Panc1 (cell line): Measurements from ENCODE around the gene OSBP2. TPM values are rescaled to one million over a fixed set of nuclear protein-coding genes. Genes with fewer than 3 reads are reported as not detected.

Experiments used
- ATAC-seq: fragments of 200-7000 bp; cut with Tn5 transposase; 2 replicates; pipeline ENCODE4 v1.9.1; 2020; ENCODE audit warnings: mild to moderate bottlenecking, moderate library complexity
- BruUV-seq: library from RNA; stranded (reverse); fragments of 400-500 nt; replicated peaks from 2 replicates; lab custom pipeline; 2021; lab: Mats Ljungman, UMichigan
- CTCF ChIA-PET: fragments of 300-600 bp; sonication (Branson Sonifier 250); formaldehyde crosslinking; loops from one replicate; lab custom pipeline; 2022; ENCODE audit warnings: antibody characterized with exemption; lab: Charles Lee
- POLR2A ChIA-PET: fragments of 300-600 bp; sonication (Branson Sonifier 250); formaldehyde crosslinking; loops from one replicate; lab custom pipeline; 2022; ENCODE audit warnings: antibody characterized with exemption; lab: Charles Lee
- DNase-seq: peaks from one replicate; pipeline ENCODE4 v3.0.0-alpha.2; 2010; ENCODE audit warnings: low read depth, low spot score
- H3K27ac ChIP-seq: 2 replicates; pipeline ENCODE4 v1.5.1; 2011; ENCODE audit warnings: mild to moderate bottlenecking, low read length, inconsistent platforms
- H3K27me3 ChIP-seq: fragments of 200-500 bp; sonication (Bioruptor generic); 2 replicates; pipeline ENCODE4 v1.6.0; 2014; ENCODE audit warnings: low read length, inconsistent platforms; ENCODE audit not compliant: control insufficient read depth, insufficient read depth
- H3K36me3 ChIP-seq: fragments of 200-500 bp; sonication (Bioruptor generic); 2 replicates; pipeline ENCODE4 v1.5.1; 2014; ENCODE audit warnings: inconsistent platforms, mild to moderate bottlenecking, low read length, moderate library complexity; ENCODE audit not compliant: control insufficient read depth, insufficient read depth
- H3K4me1 ChIP-seq: 2 replicates; pipeline ENCODE4 v1.5.1; 2011; ENCODE audit warnings: inconsistent platforms, mild to moderate bottlenecking, low read length, moderate library complexity; ENCODE audit not compliant: control insufficient read depth, insufficient read depth
- H3K4me3 ChIP-seq, 2 experiments: 2 replicates each; pipeline ENCODE4 v1.5.1; 2011 to 2012; ENCODE audit warnings: low read depth in 2 of 2, low read length in 2 of 2, mild to moderate bottlenecking in 2 of 2, inconsistent platforms in 1 of 2, moderate library complexity in 1 of 2
- H3K9me3 ChIP-seq: fragments of 200-500 bp; sonication (Bioruptor generic); 2 replicates; pipeline ENCODE4 v1.5.1; 2014; ENCODE audit warnings: low read depth, mild to moderate bottlenecking, inconsistent platforms, low read length, moderate library complexity; ENCODE audit not compliant: control insufficient read depth, insufficient read depth
- CTCF ChIP-seq: fragments of 450-650 bp; IDR thresholded peaks from 2 replicates; pipeline ENCODE4 v1.5.1; 2017; ENCODE audit warnings: mild to moderate bottlenecking
- POLR2AphosphoS5 ChIP-seq: IDR thresholded peaks from 2 replicates; pipeline ENCODE4 v1.6.1; 2012; ENCODE audit warnings: mild to moderate bottlenecking, low read depth, low read length, moderate library complexity
- REST ChIP-seq, 2 experiments: IDR thresholded peaks; 2 replicates each; pipeline ENCODE4 v1.6.1; 2011 to 2012; ENCODE audit warnings: low read depth in 2 of 2, control low read depth in 1 of 2, low read length in 1 of 2, mild to moderate bottlenecking in 1 of 2, moderate library complexity in 1 of 2; ENCODE audit not compliant: insufficient read depth in 1 of 2
- SIN3A ChIP-seq: IDR thresholded peaks from 2 replicates; pipeline ENCODE4 v1.6.1; 2012; ENCODE audit warnings: low read depth, mild to moderate bottlenecking, low read length, moderate library complexity, borderline replicate concordance; ENCODE audit not compliant: insufficient read depth
- TCF7L2 ChIP-seq: IDR thresholded peaks from 2 replicates; pipeline ENCODE4 v1.6.1; 2011; ENCODE audit warnings: mild to moderate bottlenecking, low read depth, low read length, inconsistent platforms
- in situ Hi-C: cut with HindIII; loops from 2 replicates; pipeline ENCODE4 v1.10.0; 2016; ENCODE audit warnings: low sequenced_read_pairs, low pct_unique_long_range_greater_than_20kb
- intact Hi-C: fragments of 100-400 bp; cut with micrococcal nuclease; formaldehyde crosslinking; loops from one replicate; pipeline ENCODE4 v1.10.0; 2022; ENCODE audit not compliant: unreplicated experiment
- total RNA-seq: library from RNA; stranded (reverse); gene quantifications from one replicate; pipeline ENCODE4 v1.2.1, GENCODE V29; 2021; ENCODE audit not compliant: unreplicated experiment

The OSBP2 gene
- total RNA-seq, 1 experiment from 2014 or later: 4.7 TPM

GRCh38 chr22:30890686-30891442 lies 196.2 kb downstream of the OSBP2 start:
- BruUV-seq: no TSS peak
- ATAC-seq: peak; percentile 85; the same call in 1 of the 2 replicates
- H3K36me3 ChIP-seq: no peaks in the 10 kb centered on the region
- H3K4me1 ChIP-seq: no peaks in the 10 kb centered on the region
- intact Hi-C loops (no loop called here), in situ Hi-C loops (no loop called here)
- no peak overlapping the region for H3K4me3 ChIP-seq
- ChIA-PET CTCF (interaction anchor here (0.6 to 1.1 kb wide), 2 partner anchors 11 to 74 kb away, joined by 3 to 6 read pairs; no protein-coding TSS in a partner anchor), POLR2A (no interaction called here)
- DNase-seq: peak; percentile 7
- H3K9me3 ChIP-seq: no peaks in the 10 kb centered on the region
- TF ChIP-seq SIN3A (no peak), TCF7L2 (no peak), REST (IDR thresholded peaks at IDR 0.05; ENCODE audit: insufficient read depth in 1 of 2, low read depth in 2 of 2, low read length in 1 of 2) (no peak), CTCF (peak; percentile 83)
- H3K27me3 ChIP-seq: no peaks in the 10 kb centered on the region
- no peak overlapping the region for H3K27ac ChIP-seq

- no peaks in the 10 kb centered on the region for H3K27me3 ChIP-seq
- ChIA-PET CTCF (interaction anchor here (1.1 kb wide), 1 partner anchor 75 kb away, joined by 3 read pairs; no protein-coding TSS in a partner anchor), POLR2A (no interaction called here)
- intact Hi-C loops: no loop called here
- H3K4me1 ChIP-seq: no peaks in the 10 kb centered on the region
- TF ChIP-seq POLR2AphosphoS5: no peak
- TF ChIP-seq REST (IDR thresholded peaks at IDR 0.05; ENCODE audit: insufficient read depth in 1 of 2, low read depth in 2 of 2, low read length in 1 of 2): no peak
- TF ChIP-seq SIN3A: no peak
- TF ChIP-seq TCF7L2: no peak
- TF ChIP-seq CTCF: no peak
- H3K36me3 ChIP-seq: no peaks in the 10 kb centered on the region
- ATAC-seq: no peak
- no peak for DNase-seq
- no peaks in the 10 kb centered on the region for H3K9me3 ChIP-seq
- H3K4me3 ChIP-seq: no peak overlapping the region
- in situ Hi-C loops: no loop called here
- no TSS peak for BruUV-seq
- H3K27ac ChIP-seq: no peak overlapping the region
Measured at GRCh38 chr22:30891443-30891755, 196.7 kb downstream of the OSBP2 start.
